Measurements from ENCODE around the gene C1QB.

DNA sequence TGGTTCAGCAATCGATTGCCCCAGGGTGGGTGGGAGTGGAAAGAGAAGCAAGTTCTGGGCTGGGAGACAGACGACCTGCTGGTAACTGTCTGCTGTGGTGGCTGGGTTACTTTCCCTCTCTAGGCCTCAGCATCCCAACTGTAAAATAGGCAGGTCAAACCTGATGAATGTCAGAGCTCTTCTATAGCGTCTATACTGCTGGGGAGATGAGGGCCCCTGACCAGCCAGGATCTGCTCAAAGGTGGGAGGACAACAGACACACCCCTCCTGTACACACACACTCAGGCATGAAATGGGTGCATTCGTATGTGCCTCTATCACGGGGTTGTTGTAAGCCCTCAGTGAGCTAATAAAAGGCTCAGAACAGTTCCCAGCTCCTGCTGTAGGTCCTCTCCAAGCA lies 44.9 kb downstream of the C1QB start:
- TF ChIP-seq TAF1 (IDR thresholded peaks at IDR 0.05; ENCODE audit: low read depth, low read length), result no peak
- TF ChIP-seq POLR2A (IDR thresholded peaks at IDR 0.05; ENCODE audit: low read depth, low read length), result no peak
